Lower lobe of right lung (tissue), 2 donors: ENCODE results near the gene GPR180. TPM values are rescaled to one million over a fixed set of nuclear protein-coding genes. Genes with fewer than 3 reads are reported as not detected.
A peak's percentile ranks its signal among the peaks of the same experiment; 100 is the strongest.

Source experiments
- ATAC-seq, 2 donors: fragments of 200-7000 bp; cut with Tn5 transposase; one replicate each; pipeline ENCODE4 v1.9.1; 2020 to 2022; ENCODE audit warnings: mild to moderate bottlenecking in 2 of 2, moderate library complexity in 2 of 2
- DNase-seq: peaks from one replicate; pipeline ENCODE4 v3.0.0-alpha.2; 2020
- H3K27ac ChIP-seq: fragments of 200-600 bp; one replicate; pipeline ENCODE4 v1.8.0; 2022
- H3K27me3 ChIP-seq: fragments of 200-600 bp; one replicate; pipeline ENCODE4 v1.8.0; 2022; ENCODE audit warnings: low read depth
- H3K36me3 ChIP-seq: fragments of 200-600 bp; one replicate; pipeline ENCODE4 v1.8.0; 2022; ENCODE audit warnings: mild to moderate bottlenecking
- H3K4me1 ChIP-seq: fragments of 200-600 bp; one replicate; pipeline ENCODE4 v1.8.0; 2022
- H3K4me3 ChIP-seq: fragments of 200-600 bp; one replicate; pipeline ENCODE4 v1.8.0; 2022; ENCODE audit warnings: mild to moderate bottlenecking
- H3K9me3 ChIP-seq: fragments of 200-600 bp; one replicate; pipeline ENCODE4 v1.8.0; 2022
- CTCF ChIP-seq: fragments of 200-600 bp; IDR thresholded peaks from one replicate; pipeline ENCODE4 v1.8.0; 2022; ENCODE audit warnings: antibody characterized with exemption, mild to moderate bottlenecking
- intact Hi-C: fragments of 100-400 bp; cut with DNase I; formaldehyde crosslinking; loops from one replicate; pipeline ENCODE4 v1.11.0; 2022
- total RNA-seq: library from RNA; stranded (reverse); fragmentation: NEBNext Ultra II Directional; extraction: Animal tissue kit (Norgen Biotek cat#: 25700); gene quantifications from one replicate; pipeline ENCODE4 v1.2.1, GENCODE V29; 2021
- donor health status: DM: no; HTN: yes; CAD: no; lungs with severe emphysema.

Gene GPR180
- total RNA-seq, 1 donor from 2014 or later = 5.5 TPM

- Histone ChIP-seq H3K4me1 (peaks cover 20% of the 10 kb centered on the region), H3K27ac (peak overlapping the region; percentile 82), H3K4me3 (peak overlapping the region; percentile 88), H3K27me3 (no peaks in the 10 kb centered on the region), H3K9me3 (no peaks in the 10 kb centered on the region), H3K36me3 (peaks cover 15% of the 10 kb centered on the region)
- ATAC-seq (no peak), DNase-seq (no peak)
- intact Hi-C loops = no loop called here
- TF ChIP-seq CTCF = no peak
Observed at GRCh38 chr13:94596575-94596971, 5.1 kb upstream of the GPR180 start.

GRCh38 chr13:94598281-94598680 is 3.4 kb upstream of the GPR180 start:
- Histone ChIP-seq H3K4me3 (no peak overlapping the region), H3K4me1 (peaks cover 30% of the 10 kb centered on the region), H3K36me3 (no peaks in the 10 kb centered on the region), H3K9me3 (no peaks in the 10 kb centered on the region), H3K27me3 (no peaks in the 10 kb centered on the region), H3K27ac (no peak overlapping the region)
- DNase-seq = no peak
- ATAC-seq = no peak
- no peak for TF ChIP-seq CTCF
- intact Hi-C loops = no loop called here

GRCh38 chr13:94599877-94600276 is 1.8 kb upstream of the GPR180 start:
- peaks cover 17% of the 10 kb centered on the region for H3K4me1 ChIP-seq
- intact Hi-C loops = no loop called here
- DNase-seq = no peak
- H3K27ac ChIP-seq = no peak overlapping the region
- no peaks in the 10 kb centered on the region for H3K9me3 ChIP-seq
- no peaks in the 10 kb centered on the region for H3K27me3 ChIP-seq
- no peak for ATAC-seq
- no peak for TF ChIP-seq CTCF
- no peak overlapping the region for H3K4me3 ChIP-seq
- no peaks in the 10 kb centered on the region for H3K36me3 ChIP-seq

GRCh38 chr13:94602467-94602866 is 810 bp downstream of the GPR180 start:
- Histone ChIP-seq H3K4me3 (peak overlapping the region; percentile 94), H3K36me3 (peaks cover 22% of the 10 kb centered on the region), H3K4me1 (peaks cover 11% of the 10 kb centered on the region), H3K27me3 (no peaks in the 10 kb centered on the region), H3K9me3 (no peaks in the 10 kb centered on the region), H3K27ac (peak overlapping the region; percentile 81)
- ATAC-seq (no peak), DNase-seq (no peak)
- intact Hi-C loops = no loop called here
- no peak for TF ChIP-seq CTCF

- Histone ChIP-seq H3K27me3 (no peaks in the 10 kb centered on the region), H3K36me3 (peaks cover 51% of the 10 kb centered on the region), H3K27ac (no peak overlapping the region), H3K4me1 (peaks cover 11% of the 10 kb centered on the region), H3K9me3 (no peaks in the 10 kb centered on the region), H3K4me3 (no peak overlapping the region)
- no peak for TF ChIP-seq CTCF
- DNase-seq (no peak), ATAC-seq (no peak)
- intact Hi-C loops = no loop called here
Observed at GRCh38 chr13:94607056-94607455, 5.4 kb downstream of the GPR180 start.

- H3K27ac ChIP-seq = no peak overlapping the region
- intact Hi-C loops = no loop called here
- TF ChIP-seq CTCF = no peak
Observed at GRCh38 chr13:94607939-94608338, 6.3 kb downstream of the GPR180 start.

More at GRCh38 chr13:94607939-94608338, 6.3 kb downstream of the GPR180 start:
- H3K36me3 ChIP-seq = peaks cover 55% of the 10 kb centered on the region
- H3K4me3 ChIP-seq = no peak overlapping the region
- no peak for ATAC-seq
- no peaks in the 10 kb centered on the region for H3K9me3 ChIP-seq
- peaks cover 5% of the 10 kb centered on the region for H3K4me1 ChIP-seq
- no peaks in the 10 kb centered on the region for H3K27me3 ChIP-seq
- no peak for DNase-seq
